Glutamatergic neuron (in vitro differentiated cells): ENCODE data around the gene RAD1. TPM values are rescaled to one million over a fixed set of nuclear protein-coding genes. Genes with fewer than 3 reads are reported as not detected.

Experiments used
- DNase-seq: peaks from one replicate; pipeline ENCODE4 v3.0.0; 2022
- H3K27ac Mint-ChIP-seq: one replicate; pipeline ENCODE4 v1.8.0; 2020; ENCODE audit warnings: mild to moderate bottlenecking, mixed read lengths, inconsistent platforms; ENCODE audit not compliant: unreplicated experiment
- H3K27me3 Mint-ChIP-seq: one replicate; pipeline ENCODE4 v1.8.0; 2020; ENCODE audit warnings: mild to moderate bottlenecking, moderate library complexity, mixed read lengths, inconsistent platforms; ENCODE audit not compliant: unreplicated experiment
- H3K36me3 Mint-ChIP-seq: one replicate; pipeline ENCODE4 v1.8.0; 2020; ENCODE audit warnings: mild to moderate bottlenecking, mixed read lengths, inconsistent platforms; ENCODE audit not compliant: unreplicated experiment
- H3K4me1 Mint-ChIP-seq: one replicate; pipeline ENCODE4 v1.8.0; 2020; ENCODE audit warnings: mild to moderate bottlenecking, low read depth, mixed read lengths, inconsistent platforms; ENCODE audit not compliant: unreplicated experiment
- H3K4me3 Mint-ChIP-seq: one replicate; pipeline ENCODE4 v1.8.0; 2020; ENCODE audit warnings: mild to moderate bottlenecking, mixed read lengths, inconsistent platforms; ENCODE audit not compliant: unreplicated experiment
- H3K9me3 Mint-ChIP-seq: one replicate; pipeline ENCODE4 v1.8.0; 2020; ENCODE audit warnings: mild to moderate bottlenecking, moderate library complexity, mixed read lengths, inconsistent platforms; ENCODE audit not compliant: unreplicated experiment
- CTCF ChIP-seq: fragments of 200-600 bp; sonication (generic); IDR thresholded peaks from one replicate; pipeline ENCODE4 v1.5.0; 2021; ENCODE audit not compliant: partially characterized antibody, unreplicated experiment
- total RNA-seq: library from RNA; stranded (reverse); fragmentation: NEBNext Ultra II Directional; extraction: Animal tissue kit (Norgen Biotek cat#: 25700); gene quantifications from one replicate; pipeline ENCODE4 v1.2.1, GENCODE V29; 2021; ENCODE audit not compliant: unreplicated experiment

RAD1 gene
- total RNA-seq, 1 donor from 2014 or later: 21.9 TPM

GRCh38 chr5:34913072-34913471 is 2.2 kb downstream of the RAD1 start:
- Mint-ChIP-seq H3K4me1 (peaks cover 9% of the 10 kb centered on the region), H3K4me3 (no peak overlapping the region), H3K27ac (no peak overlapping the region), H3K36me3 (no peaks in the 10 kb centered on the region), H3K27me3 (no peaks in the 10 kb centered on the region), H3K9me3 (no peaks in the 10 kb centered on the region)
- DNase-seq: no peak
- no peak for TF ChIP-seq CTCF

DNA sequence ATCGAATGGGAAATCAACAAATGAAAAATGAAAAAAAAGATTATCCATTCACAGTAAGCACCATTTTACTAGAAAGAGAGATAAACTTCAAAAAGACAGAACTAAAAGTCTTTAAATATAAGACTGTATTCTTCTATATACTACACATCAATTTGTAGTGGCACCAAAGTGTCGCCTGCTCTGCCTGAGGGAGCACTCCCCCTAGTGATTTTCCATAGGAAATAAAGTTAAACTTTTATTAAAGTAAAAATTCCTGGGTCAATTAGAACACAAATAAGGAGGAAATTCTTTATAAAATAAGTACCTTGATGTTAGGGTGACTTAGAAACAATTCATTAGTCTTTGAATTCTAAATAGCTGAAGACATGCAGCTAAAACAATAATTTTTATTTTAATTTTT is 9.7 kb downstream of the RAD1 start:
- no peaks in the 10 kb centered on the region for H3K9me3 Mint-ChIP-seq
- H3K27ac Mint-ChIP-seq: no peak overlapping the region
- DNase-seq: no peak
- H3K27me3 Mint-ChIP-seq: no peaks in the 10 kb centered on the region
- no peak overlapping the region for H3K4me3 Mint-ChIP-seq
- no peaks in the 10 kb centered on the region for H3K4me1 Mint-ChIP-seq
- TF ChIP-seq CTCF: peak; percentile 21
- no peaks in the 10 kb centered on the region for H3K36me3 Mint-ChIP-seq

DNA sequence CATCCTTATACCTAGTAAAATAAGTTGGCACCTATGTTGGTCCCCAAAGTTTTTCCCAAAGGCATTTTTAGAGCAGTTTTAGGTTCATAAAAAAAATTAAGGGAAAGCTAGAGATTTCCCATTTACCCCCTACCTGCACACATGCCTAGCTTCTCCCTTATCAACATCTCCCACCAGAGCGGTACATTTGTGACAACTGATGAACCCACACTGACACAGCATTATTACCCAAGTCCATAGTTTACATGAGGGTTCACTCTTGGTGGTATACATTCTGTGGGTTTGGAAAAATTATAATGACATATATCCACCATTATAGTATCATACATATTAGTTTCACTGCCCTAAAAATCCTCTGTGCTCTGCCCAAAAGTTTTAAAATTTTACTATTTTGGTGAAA is 12.0 kb downstream of the RAD1 start:
- DNase-seq: no peak
- TF ChIP-seq CTCF: no peak
- Mint-ChIP-seq H3K4me3 (no peak overlapping the region), H3K9me3 (no peaks in the 10 kb centered on the region), H3K4me1 (no peaks in the 10 kb centered on the region), H3K27ac (no peak overlapping the region), H3K36me3 (no peaks in the 10 kb centered on the region), H3K27me3 (no peaks in the 10 kb centered on the region)

- no peak for TF ChIP-seq CTCF
- Mint-ChIP-seq H3K27ac (no peak overlapping the region), H3K27me3 (no peaks in the 10 kb centered on the region), H3K4me3 (no peak overlapping the region), H3K36me3 (no peaks in the 10 kb centered on the region), H3K4me1 (no peaks in the 10 kb centered on the region), H3K9me3 (no peaks in the 10 kb centered on the region)
- no peak for DNase-seq
Observed at GRCh38 chr5:34900652-34901051, 14.7 kb downstream of the RAD1 start.

DNA sequence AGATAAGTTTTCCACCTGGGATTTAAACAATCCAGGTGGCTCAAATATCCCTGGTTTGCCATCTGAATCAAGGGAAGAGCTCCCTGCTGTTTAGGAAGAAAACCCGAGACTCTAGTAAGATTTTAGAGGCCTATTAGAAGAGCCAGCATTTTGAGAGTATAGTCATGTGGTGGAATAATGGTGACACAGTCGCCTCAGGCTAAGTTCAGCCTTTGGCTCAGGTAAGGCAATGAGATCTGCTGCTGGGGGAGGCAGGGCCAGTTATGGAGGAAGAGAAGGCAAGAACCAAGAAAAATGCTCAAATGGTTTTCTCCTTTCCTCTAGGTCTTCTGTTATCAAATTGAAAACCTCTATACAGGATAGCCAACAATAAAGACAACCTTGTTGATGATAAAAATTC is 16.2 kb downstream of the RAD1 start:
- H3K9me3 Mint-ChIP-seq: no peaks in the 10 kb centered on the region
- no peak for TF ChIP-seq CTCF
- H3K4me1 Mint-ChIP-seq: no peaks in the 10 kb centered on the region
- H3K4me3 Mint-ChIP-seq: no peak overlapping the region
- DNase-seq: no peak
- no peaks in the 10 kb centered on the region for H3K36me3 Mint-ChIP-seq
- H3K27me3 Mint-ChIP-seq: no peaks in the 10 kb centered on the region
- H3K27ac Mint-ChIP-seq: no peak overlapping the region
